K562 (cell line): ENCODE data around the gene APOM. TPM values are rescaled to one million over a fixed set of nuclear protein-coding genes. Genes with fewer than 3 reads are reported as not detected.

Experiments used
- ATAC-seq: fragments of 200-7000 bp; cut with Tn5 transposase; 3 replicates; pipeline ENCODE4 v1.9.1; 2020; ENCODE audit warnings: moderate library complexity
- BruUV-seq: library from RNA; stranded (reverse); fragments of 400-500 nt; replicated peaks from 2 replicates; lab custom pipeline; 2021; lab: Mats Ljungman, UMichigan
- CTCF ChIA-PET: fragments of 300-600 bp; formaldehyde crosslinking; extraction: SDS; loops from one replicate; lab custom pipeline; 2021; ENCODE audit warnings: low intra/inter-chr PET ratio; lab: Yijun Ruan, JAX
- POLR2A ChIA-PET: fragments of 300-600, 350-650 bp; sonication (Branson Sonifier 250); formaldehyde crosslinking; extraction: SDS; loops from one replicate; lab custom pipeline; 2021; ENCODE audit warnings: antibody characterized with exemption, inconsistent platforms; lab: Yijun Ruan, JAX
- DNase-seq, 4 experiments: peaks; one replicate each; pipeline versions ENCODE4 v3.0.0 to v3.0.0-alpha.2; 2011 to 2018; ENCODE audit warnings: low spot score in 3 of 4, mixed read lengths in 3 of 4; ENCODE audit errors: extremely low read depth in 1 of 4
- FAIRE-seq: peaks from 2 replicates; lab custom pipeline; 2011; peaks lifted over from hg19 to GRCh38; lab: Jason Lieb, UNC
- H2AFZ ChIP-seq: 2 replicates; pipeline ENCODE4 v1.6.0; 2011; ENCODE audit warnings: low read depth, low read length, control low read depth, inconsistent platforms
- H3K27ac ChIP-seq: fragments of 200-600 bp; 3 replicates; pipeline ENCODE4 v1.8.0; 2011; ENCODE audit warnings: low read depth, mild to moderate bottlenecking, control low read depth, inconsistent platforms, low read length, moderate library complexity, mixed read lengths; ENCODE audit errors: extremely low read depth
- H3K27me3 ChIP-seq, 2 experiments: fragments of 300-600 bp in 1 of 2; 2 replicates in 1 of 2; 3 replicates in 1 of 2; pipeline versions ENCODE4 v1.6.0 to v1.8.0; 2011; ENCODE audit warnings: inconsistent platforms in 2 of 2, low read length in 2 of 2, mild to moderate bottlenecking in 1 of 2, mixed read lengths in 1 of 2, moderate library complexity in 1 of 2; ENCODE audit not compliant: control insufficient read depth in 2 of 2, insufficient read depth in 2 of 2
- H3K36me3 ChIP-seq: fragments of 300-600 bp; 3 replicates; pipeline ENCODE4 v1.8.0; 2011; ENCODE audit warnings: mild to moderate bottlenecking, low read length, inconsistent platforms; ENCODE audit not compliant: control insufficient read depth, insufficient read depth
- H3K4me1 ChIP-seq, 2 experiments: fragments of 200-600 bp in 1 of 2; replicated peaks in 1 of 2; 2 replicates in 1 of 2; 3 replicates in 1 of 2; pipeline versions ENCODE4 v1.5.1 to v1.8.0; 2011; ENCODE audit warnings: inconsistent platforms in 2 of 2, low read length in 2 of 2, mild to moderate bottlenecking in 1 of 2, mixed read lengths in 1 of 2, moderate library complexity in 1 of 2; ENCODE audit not compliant: control insufficient read depth in 2 of 2, insufficient read depth in 2 of 2
- H3K4me2 ChIP-seq: 2 replicates; pipeline ENCODE4 v1.6.1; 2011; ENCODE audit warnings: low read length, control low read depth, inconsistent platforms, mixed read lengths; ENCODE audit not compliant: insufficient read depth
- H3K4me3 ChIP-seq: fragments of 200-600 bp; sonication (generic), shearing (Covaris generic); 2 replicates; pipeline ENCODE4 v1.5.1; 2016; ENCODE audit warnings: control low read depth, inconsistent platforms
- H3K79me2 ChIP-seq: fragments of 200-600 bp; 3 replicates; pipeline ENCODE4 v1.8.0; 2011; ENCODE audit warnings: low read length, inconsistent platforms; ENCODE audit not compliant: control insufficient read depth, insufficient read depth
- H3K9ac ChIP-seq, 2 experiments: 2 replicates each; pipeline versions ENCODE4 v1.6.0 to v1.6.1; 2011; ENCODE audit warnings: low read depth in 2 of 2, low read length in 2 of 2, control low read depth in 1 of 2, inconsistent platforms in 1 of 2, mild to moderate bottlenecking in 1 of 2, mixed read lengths in 1 of 2; ENCODE audit not compliant: insufficient read depth in 1 of 2
- H3K9me1 ChIP-seq: one replicate; pipeline ENCODE4 v1.6.0; 2011; ENCODE audit warnings: inconsistent platforms, mild to moderate bottlenecking, low read length, moderate library complexity; ENCODE audit not compliant: control insufficient read depth, insufficient read depth
- H3K9me3 ChIP-seq: replicated peaks from 2 replicates; pipeline ENCODE4 v1.5.1; 2011; ENCODE audit warnings: low read depth, low read length, inconsistent platforms; ENCODE audit not compliant: control insufficient read depth, insufficient read depth
- H4K20me1 ChIP-seq: replicated peaks from 2 replicates; pipeline ENCODE4 v1.6.1; 2011; ENCODE audit warnings: low read length, inconsistent platforms, mixed read lengths; ENCODE audit not compliant: control insufficient read depth, insufficient read depth
- C11orf30 ChIP-seq: fragments of 450-650 bp; IDR thresholded peaks from 2 replicates; pipeline ENCODE4 v1.6.1; 2016; ENCODE audit warnings: low read depth, mild to moderate bottlenecking
- E2F8 ChIP-seq: fragments of 450-650 bp; IDR thresholded peaks from 2 replicates; pipeline ENCODE4 v1.7.1; 2018; ENCODE audit warnings: mild to moderate bottlenecking, low read depth; ENCODE audit not compliant: partially characterized antibody
- ETV5 ChIP-seq: sonication (generic); formaldehyde crosslinking; IDR thresholded peaks from 2 replicates; pipeline ENCODE4 v1.4.0; 2020; ENCODE audit warnings: low read depth, mild to moderate bottlenecking, missing genetic modification reagents
- GATAD2A ChIP-seq: fragments of 450-650 bp; IDR thresholded peaks from 2 replicates; pipeline ENCODE4 v1.6.1; 2017
- HES1 ChIP-seq: fragments of 450-650 bp; IDR thresholded peaks from 2 replicates; pipeline ENCODE4 v1.6.1; 2016; ENCODE audit warnings: low read depth, mild to moderate bottlenecking, moderate library complexity
- MTA3 ChIP-seq: fragments of 450-650 bp; formaldehyde crosslinking; IDR thresholded peaks from 2 replicates; pipeline ENCODE4 v1.6.1; 2017; ENCODE audit warnings: mild to moderate bottlenecking, borderline replicate concordance
- POLR2A ChIP-seq: fragments of 450-650 bp; conservative IDR thresholded peaks from 2 replicates; pipeline ENCODE4 v1.6.1; 2016
- POLR2AphosphoS5 ChIP-seq: IDR thresholded peaks from 2 replicates; pipeline ENCODE4 v1.6.1; 2011; ENCODE audit warnings: mild to moderate bottlenecking, low read depth, low read length, moderate library complexity; ENCODE audit not compliant: control insufficient read depth, insufficient read depth
- POLR2B ChIP-seq: fragments of 450-650 bp; IDR thresholded peaks from 2 replicates; pipeline ENCODE4 v1.6.1; 2018; ENCODE audit warnings: low read depth; ENCODE audit not compliant: partially characterized antibody
- POLR2G ChIP-seq: fragments of 200-400 bp; formaldehyde crosslinking; IDR thresholded peaks from 2 replicates; pipeline ENCODE4 v1.6.1; 2017; ENCODE audit warnings: low read depth, mild to moderate bottlenecking, antibody characterized with exemption, low read length, moderate library complexity
- RBFOX2 ChIP-seq: fragments of 200-400 bp; formaldehyde crosslinking; IDR thresholded peaks from 2 replicates; pipeline ENCODE4 v1.6.1; 2017; ENCODE audit warnings: low read depth, mild to moderate bottlenecking, low read length, moderate library complexity
- RBM22 ChIP-seq: fragments of 200-400 bp; formaldehyde crosslinking; IDR thresholded peaks from 2 replicates; pipeline ENCODE4 v1.6.1; 2018; ENCODE audit warnings: low read length, low read depth; ENCODE audit not compliant: poor library complexity, severe bottlenecking
- SIRT6 ChIP-seq: IDR thresholded peaks from one replicate; pipeline ENCODE4 v1.6.1; 2012; ENCODE audit warnings: low read depth, mild to moderate bottlenecking, control low read depth, inconsistent platforms, low read length, moderate library complexity
- SMARCC2 ChIP-seq: fragments of 450-650 bp; IDR thresholded peaks from 2 replicates; pipeline ENCODE4 v1.6.1; 2017; ENCODE audit warnings: antibody characterized with exemption, moderate library complexity, mild to moderate bottlenecking, low read depth
- SUPT5H ChIP-seq: fragments of 450-650 bp; IDR thresholded peaks from 2 replicates; pipeline ENCODE4 v1.6.1; 2016
- USF2 ChIP-seq: sonication (generic); formaldehyde crosslinking; IDR thresholded peaks from 2 replicates; pipeline ENCODE4 v1.5.0; 2020; ENCODE audit warnings: missing genetic modification reagents
- WGBS: fragments of 100-300 bp; shearing (Covaris generic); methylation state at CpG from one replicate; pipeline ENCODE4 v1.1.6; 2016; ENCODE audit warnings: low coverage, mixed read lengths; ENCODE audit not compliant: insufficient coverage; ENCODE audit errors: missing lambda C conversion rate; 5-methylcytosine and 5-hydroxymethylcytosine counted together
- in situ Hi-C: fragments of 300-500 bp; cut with MboI; formaldehyde crosslinking; loops from 4 replicates; pipeline ENCODE4 v1.15.0; 2018; ENCODE audit warnings: inconsistent platforms, mixed read lengths
- intact Hi-C: fragments of 100-400 bp; cut with micrococcal nuclease; formaldehyde crosslinking; loops from 2 replicates; pipeline ENCODE4 v1.14.2; 2022
- polyA plus RNA-seq, 8 experiments: library from polyadenylated mRNA; depleted of rRNA in 4 of 8; stranded (reverse) in 5 of 8; unstranded in 3 of 8; fragments of >200 nt; fragmentation: Nextera tagmentation in 2 of 8; fragmentation: Illumina TruSeq in 1 of 8; extraction: Ambion mirVana in 2 of 8; extraction: Trizol in 1 of 8; gene quantifications; 2 replicates each; pipeline versions ENCODE4 v1.2.1 to v1.2.3, GENCODE V29; 2011 to 2014; ENCODE audit warnings: inconsistent platforms in 1 of 8, missing spikeins in 1 of 8
- total RNA-seq, 7 experiments: library from RNA; depleted of rRNA in 6 of 7; stranded (reverse); fragments of >200 nt in 6 of 7; fragmentation: Illumina TruSeq in 2 of 7; extraction: Trizol in 2 of 7; gene quantifications; 2 replicates each; pipeline versions ENCODE4 v1.2.1 to v1.2.3, GENCODE V29; 2011 to 2021; ENCODE audit warnings: low replicate concordance in 1 of 7

Gene APOM
- total and polyA plus RNA-seq, 9 of the 15 experiments (the other 6 are each of a cell fraction or from before 2014, with no cell fraction given) = 5.7 to 24.3 (median 10.4) TPM

- Histone ChIP-seq H3K27ac (no peak overlapping the region), H3K4me1 (peaks cover 0 to 30% of the 10 kb centered on the region in 2 experiments; a peak in 3 of 5 replicates), H3K9me1 (no peaks in the 10 kb centered on the region), H3K9me3 (no peaks in the 10 kb centered on the region), H3K9ac (peak overlapping the region in 1 of 2 experiments; percentile 79; a peak in 2 of 4 replicates), H2AFZ (no peak overlapping the region), H3K36me3 (peaks cover 100% of the 10 kb centered on the region), H3K4me2 (no peak overlapping the region), H3K27me3 (no peaks in the 10 kb centered on the region), H4K20me1 (peaks cover 28% of the 10 kb centered on the region), H3K4me3 (no peak overlapping the region), H3K79me2 (peaks cover 14% of the 10 kb centered on the region; the same call in 1 of the 3 replicates)
- BruUV-seq = no TSS peak
- in situ Hi-C loops = no loop called here
- WGBS = 94% methylated on average over 26 of the region's 26 CpGs
- no peak for FAIRE-seq
- intact Hi-C loops = no loop called here
- CTCF ChIA-PET = no interaction called here
- peak; percentile 8 for ATAC-seq
- no peak for DNase-seq
- POLR2A ChIA-PET = interaction anchor here (0.6 to 14.8 kb wide), 6 partner anchors 7 to 138 kb away, joined by 3 to 274 read pairs (median 6); partner anchors contain the start of genes BAG6 and PRRC2A
- no peak for TF ChIP-seq C11orf30
- peak; percentile 73 for TF ChIP-seq POLR2B
- peak; percentile 85 for TF ChIP-seq POLR2G
- TF ChIP-seq POLR2A = peak; percentile 70
- peak; percentile 72 for TF ChIP-seq SUPT5H
- TF ChIP-seq MTA3 = peak; percentile 78; the same call in 1 of the 2 replicates
- no peak for TF ChIP-seq HES1
- no peak for TF ChIP-seq SMARCC2
- no peak for TF ChIP-seq USF2 (CRISPR knock-in tag)
- peak; percentile 32 for TF ChIP-seq E2F8
- no peak for TF ChIP-seq ETV5 (CRISPR knock-in tag)
- TF ChIP-seq RBFOX2 = peak; percentile 76
- peak; percentile 73 for TF ChIP-seq SIRT6
- no peak for TF ChIP-seq GATAD2A
- TF ChIP-seq POLR2AphosphoS5 = peak; percentile 17
- peak; percentile 88 for TF ChIP-seq RBM22
These were observed 23.3 kb upstream of the APOM start for GRCh38 chr6:31632279-31632946.
